GM13977 (cell line): ENCODE measurements around the gene LMNTD2.

Experiments used
- DNase-seq: peaks from one replicate; pipeline ENCODE4 v3.0.0; 2012; ENCODE audit warnings: low spot score
- in situ Hi-C: fragments of 300-500 bp; cut with MboI; formaldehyde crosslinking; loops from one replicate; pipeline ENCODE4 v1.12.0; 2022; ENCODE audit warnings: low sequenced_read_pairs, low pct_unique_long_range_greater_than_20kb, mixed read lengths, inconsistent platforms; ENCODE audit not compliant: unreplicated experiment
- TF ChIP-seq, protein P1 (sequence below): IDR thresholded peaks from 2 replicates; pipeline ENCODE4 v1.5.1; 2012; ENCODE audit warnings: mild to moderate bottlenecking, control low read depth; ENCODE audit not compliant: insufficient read depth; ENCODE audit errors: extremely low read depth, missing control alignments

Gene LMNTD2

GRCh38 chr11:537622-538430, 22.7 kb downstream of the LMNTD2 start:
- DNase-seq: no peak
- in situ Hi-C loops: no loop called here
- TF ChIP-seq, protein P1, sequence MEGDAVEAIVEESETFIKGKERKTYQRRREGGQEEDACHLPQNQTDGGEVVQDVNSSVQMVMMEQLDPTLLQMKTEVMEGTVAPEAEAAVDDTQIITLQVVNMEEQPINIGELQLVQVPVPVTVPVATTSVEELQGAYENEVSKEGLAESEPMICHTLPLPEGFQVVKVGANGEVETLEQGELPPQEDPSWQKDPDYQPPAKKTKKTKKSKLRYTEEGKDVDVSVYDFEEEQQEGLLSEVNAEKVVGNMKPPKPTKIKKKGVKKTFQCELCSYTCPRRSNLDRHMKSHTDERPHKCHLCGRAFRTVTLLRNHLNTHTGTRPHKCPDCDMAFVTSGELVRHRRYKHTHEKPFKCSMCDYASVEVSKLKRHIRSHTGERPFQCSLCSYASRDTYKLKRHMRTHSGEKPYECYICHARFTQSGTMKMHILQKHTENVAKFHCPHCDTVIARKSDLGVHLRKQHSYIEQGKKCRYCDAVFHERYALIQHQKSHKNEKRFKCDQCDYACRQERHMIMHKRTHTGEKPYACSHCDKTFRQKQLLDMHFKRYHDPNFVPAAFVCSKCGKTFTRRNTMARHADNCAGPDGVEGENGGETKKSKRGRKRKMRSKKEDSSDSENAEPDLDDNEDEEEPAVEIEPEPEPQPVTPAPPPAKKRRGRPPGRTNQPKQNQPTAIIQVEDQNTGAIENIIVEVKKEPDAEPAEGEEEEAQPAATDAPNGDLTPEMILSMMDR: no peak

DNA sequence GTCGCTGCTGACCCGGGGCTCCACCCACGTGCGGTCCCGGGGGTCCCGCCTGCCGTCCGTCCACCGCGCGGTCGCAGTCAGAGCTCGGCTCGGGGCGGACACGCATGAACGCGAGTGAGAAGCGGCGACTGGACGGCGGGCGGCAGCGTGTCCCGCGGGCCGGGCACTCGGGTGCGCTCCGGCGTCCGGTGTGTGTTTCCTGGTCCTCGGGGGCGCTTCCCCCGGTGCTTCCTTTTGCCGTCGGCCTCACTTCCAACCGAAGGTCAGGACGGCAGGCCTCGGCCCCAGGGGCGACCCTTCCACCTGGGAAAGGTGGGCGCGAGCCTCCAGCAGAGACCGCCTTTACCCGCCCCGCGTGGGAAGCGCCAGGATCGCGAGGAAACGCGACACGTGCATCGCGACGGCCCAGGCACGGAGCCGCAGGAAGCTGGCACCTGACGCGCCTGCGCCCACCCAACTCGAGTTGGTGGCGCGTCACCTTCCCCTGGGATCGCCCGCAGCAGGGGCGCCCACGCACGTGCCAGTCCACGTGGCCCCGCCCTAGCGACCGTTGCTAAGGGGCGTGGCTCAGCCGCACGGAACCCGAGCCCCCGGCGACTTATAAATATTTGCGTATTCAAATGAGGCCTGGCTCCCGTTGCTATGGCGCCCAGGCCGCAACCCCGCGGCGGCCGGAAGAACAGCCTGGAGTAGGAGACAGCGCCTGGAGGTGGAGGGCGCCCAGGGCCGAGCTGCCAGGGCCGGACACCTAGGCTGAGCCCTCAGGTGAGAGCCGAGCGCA, 23.5 kb downstream of the LMNTD2 start, which contains the start of gene LRRC56:
TSS of gene LRRC56 (plus strand) at position 687 of the 781 bp plus-strand sequence. CDS start 3,158 bp downstream, outside the sequence.
- DNase-seq: peak; percentile 99
- in situ Hi-C loops: no loop called here
- TF ChIP-seq, protein P1: no peak

GRCh38 chr11:535519-536454, 24.8 kb downstream of the LMNTD2 start, which contains the start of gene HRAS:
TSS of gene HRAS (minus strand) at chr11:535576.
- TF ChIP-seq, protein P1: no peak
- peak; percentile 100 for DNase-seq
- in situ Hi-C loops: no loop called here

DNA sequence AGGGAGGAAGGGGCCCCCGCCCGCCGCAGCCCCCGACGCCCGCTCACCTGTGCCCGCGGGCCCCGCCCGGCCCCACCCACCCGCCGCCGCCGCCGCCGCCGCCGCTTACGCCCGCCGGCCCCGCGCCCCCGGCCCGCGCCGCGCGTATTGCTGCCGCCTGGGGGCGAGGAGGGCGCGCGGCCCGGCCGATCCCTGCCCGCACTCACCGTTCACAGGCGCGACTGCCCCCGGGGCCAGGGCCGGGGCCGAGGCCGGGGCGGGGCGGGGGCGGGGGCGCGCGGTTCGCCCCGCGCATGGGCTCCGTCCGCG, 25.4 kb downstream of the LMNTD2 start:
- in situ Hi-C loops: no loop called here
- DNase-seq: no peak

DNA sequence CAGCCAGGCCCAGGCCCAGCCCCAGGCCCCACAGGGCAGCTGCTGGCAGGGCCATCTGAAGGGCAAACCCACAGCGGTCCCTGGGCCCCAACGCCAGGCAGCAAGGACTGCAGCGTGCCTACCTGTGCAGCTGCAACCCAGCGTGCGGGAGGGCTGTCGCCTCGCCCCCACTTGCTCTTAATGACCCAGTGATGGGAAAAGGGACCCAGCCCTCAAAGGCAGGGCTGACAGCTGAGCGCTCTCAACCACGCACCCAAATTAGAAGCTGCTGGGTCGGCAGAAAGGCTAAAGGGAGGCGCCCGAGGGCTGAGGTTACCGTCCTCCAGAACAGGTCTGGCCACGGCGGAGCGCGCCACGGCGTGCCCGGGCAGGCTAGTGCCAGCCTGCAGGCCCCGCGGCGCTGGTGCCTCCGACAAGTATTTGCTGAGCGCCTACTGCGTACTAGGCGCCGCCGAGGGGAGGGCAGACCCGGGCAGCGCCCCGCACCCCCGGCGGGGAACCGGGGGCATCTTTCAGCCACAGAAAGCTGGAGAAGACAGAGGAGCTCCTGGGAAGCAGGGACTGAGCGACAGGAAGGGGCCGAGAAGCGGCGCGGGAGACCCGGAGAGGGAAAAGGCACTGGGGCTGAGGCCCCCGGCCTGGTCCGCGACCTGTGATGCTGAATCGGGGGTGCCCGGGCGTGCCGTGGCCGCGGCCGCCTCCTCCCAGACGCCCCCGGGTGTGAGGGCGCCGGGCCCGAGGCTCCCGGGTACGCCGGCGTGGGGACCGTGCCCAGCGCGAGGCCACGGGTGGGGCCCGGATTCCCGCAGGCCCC, 25.9 kb downstream of the LMNTD2 start:
- in situ Hi-C loops: no loop called here
- TF ChIP-seq, protein P1: no peak
- peak; percentile 63 for DNase-seq

More for the DNA sequence above, 25.4 kb downstream of the LMNTD2 start:
- TF ChIP-seq, protein P1: peak; percentile 57
